Transverse colon (tissue), 4 donors: Measurements from ENCODE around the gene ANKH.

ENCODE experiments used
- EP300 ChIP-seq: sonication (generic); formaldehyde crosslinking; IDR thresholded peaks from one replicate; pipeline ENCODE4 v1.6.1; 2017; ENCODE audit warnings: antibody characterized with exemption, low read depth
- POLR2A ChIP-seq: fragments of 450-650 bp; IDR thresholded peaks from one replicate; pipeline ENCODE4 v1.6.1; 2016; ENCODE audit warnings: antibody characterized with exemption, mild to moderate bottlenecking, moderate library complexity
- POLR2AphosphoS5 ChIP-seq, 3 donors: sonication (generic); formaldehyde crosslinking; IDR thresholded peaks; one replicate each; pipeline ENCODE4 v1.6.1; 2016; ENCODE audit warnings: antibody characterized with exemption in 3 of 3
- TF ChIP-seq, protein P1 (sequence below), 5 experiments: fragments of 200-600 bp in 3 of 5; fragments of 450-650 bp in 2 of 5; sonication (generic) in 3 of 5; IDR thresholded peaks; 1 replicate in 2 of 5; 2 replicates in 3 of 5; pipeline ENCODE4 v1.5.1; 2016 to 2017; ENCODE audit warnings: antibody characterized with exemption in 5 of 5, inconsistent platforms in 3 of 5, mild to moderate bottlenecking in 2 of 5, moderate library complexity in 1 of 5

DNA sequence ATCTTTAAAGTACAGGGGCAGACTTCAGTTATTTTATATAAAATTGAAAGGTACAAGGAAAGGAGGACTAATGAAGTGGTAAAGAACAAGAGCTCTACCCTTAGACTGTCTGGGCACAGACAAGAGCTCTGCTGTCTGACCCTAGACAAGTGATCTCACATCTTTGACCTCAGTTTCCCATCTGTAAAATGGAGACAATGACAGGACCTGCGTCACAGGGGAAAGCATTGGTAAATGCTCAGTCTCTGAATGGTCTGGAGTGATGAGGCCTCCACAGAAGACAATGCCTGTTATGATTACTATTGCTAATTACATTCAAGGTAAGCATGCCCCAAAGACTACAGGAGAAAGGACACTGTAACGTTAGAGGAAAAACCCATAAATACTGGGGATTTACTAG, 37.5 kb downstream of the ANKH start:
- TF ChIP-seq POLR2AphosphoS5 (IDR thresholded peaks at IDR 0.05) (no peak), POLR2A (no peak), EP300 (no peak)
- TF ChIP-seq, protein P1, sequence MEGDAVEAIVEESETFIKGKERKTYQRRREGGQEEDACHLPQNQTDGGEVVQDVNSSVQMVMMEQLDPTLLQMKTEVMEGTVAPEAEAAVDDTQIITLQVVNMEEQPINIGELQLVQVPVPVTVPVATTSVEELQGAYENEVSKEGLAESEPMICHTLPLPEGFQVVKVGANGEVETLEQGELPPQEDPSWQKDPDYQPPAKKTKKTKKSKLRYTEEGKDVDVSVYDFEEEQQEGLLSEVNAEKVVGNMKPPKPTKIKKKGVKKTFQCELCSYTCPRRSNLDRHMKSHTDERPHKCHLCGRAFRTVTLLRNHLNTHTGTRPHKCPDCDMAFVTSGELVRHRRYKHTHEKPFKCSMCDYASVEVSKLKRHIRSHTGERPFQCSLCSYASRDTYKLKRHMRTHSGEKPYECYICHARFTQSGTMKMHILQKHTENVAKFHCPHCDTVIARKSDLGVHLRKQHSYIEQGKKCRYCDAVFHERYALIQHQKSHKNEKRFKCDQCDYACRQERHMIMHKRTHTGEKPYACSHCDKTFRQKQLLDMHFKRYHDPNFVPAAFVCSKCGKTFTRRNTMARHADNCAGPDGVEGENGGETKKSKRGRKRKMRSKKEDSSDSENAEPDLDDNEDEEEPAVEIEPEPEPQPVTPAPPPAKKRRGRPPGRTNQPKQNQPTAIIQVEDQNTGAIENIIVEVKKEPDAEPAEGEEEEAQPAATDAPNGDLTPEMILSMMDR (IDR thresholded peaks at IDR 0.05): no peak
